Fibroblast of peridontal ligament (primary cell): ENCODE data around the gene PDXK.
"Not testable (repeated sequence)": the region's sequence is repeated elsewhere in the genome, so short reads cannot be mapped to it uniquely, and the experiment has no call there.

ENCODE experiments used
- DNase-seq: peaks from one replicate; pipeline ENCODE4 v3.0.0-alpha.2; 2010; ENCODE audit errors: extremely low read depth

Gene PDXK

DNA sequence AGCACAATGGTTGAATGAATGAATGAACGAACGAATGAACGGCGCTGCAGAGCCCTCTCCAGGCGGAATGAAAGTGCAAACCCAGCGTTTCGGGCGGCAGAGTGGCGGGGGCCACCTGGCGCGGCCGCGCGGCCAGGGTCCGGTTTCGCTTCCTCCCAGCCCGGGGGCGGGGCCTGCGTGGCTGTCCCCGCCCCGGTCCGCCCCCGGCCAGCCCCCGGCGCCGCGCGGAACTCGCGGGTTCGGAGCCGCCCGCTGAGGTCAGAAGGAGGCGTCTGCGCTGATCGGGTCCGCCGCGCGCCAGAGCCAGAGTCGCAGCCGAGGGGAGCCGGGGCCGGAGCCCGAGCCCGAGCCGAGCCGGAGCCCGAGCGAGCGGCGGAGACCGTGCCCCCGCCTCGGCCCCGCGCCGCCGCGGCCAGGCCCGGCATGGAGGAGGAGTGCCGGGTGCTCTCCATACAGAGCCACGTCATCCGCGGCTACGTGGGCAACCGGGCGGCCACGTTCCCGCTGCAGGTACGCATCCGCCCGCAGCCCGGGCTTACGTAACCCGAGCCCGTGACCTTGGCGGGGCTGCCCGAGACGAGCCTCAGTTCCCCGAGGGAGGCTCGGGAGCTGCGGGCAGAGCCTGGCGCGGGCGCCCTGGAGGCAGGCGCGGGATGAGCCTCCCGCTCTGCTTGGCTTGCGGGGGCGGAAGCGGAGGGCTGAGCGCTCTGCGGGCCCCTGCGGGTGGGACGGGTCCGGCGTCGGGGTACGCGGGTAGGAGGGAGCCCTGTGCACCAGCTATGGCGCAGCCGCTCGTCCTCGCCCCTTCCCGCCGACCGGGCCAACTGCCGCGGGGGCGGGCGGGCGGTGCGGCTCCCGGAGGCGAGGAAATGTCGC lies at the start of gene PDXK:
PDXK (plus strand) TSS at position 258 of the 876 bp plus-strand sequence; CDS start at position 424, 166 bp downstream.
- DNase-seq, result peak; percentile 67

DNA sequence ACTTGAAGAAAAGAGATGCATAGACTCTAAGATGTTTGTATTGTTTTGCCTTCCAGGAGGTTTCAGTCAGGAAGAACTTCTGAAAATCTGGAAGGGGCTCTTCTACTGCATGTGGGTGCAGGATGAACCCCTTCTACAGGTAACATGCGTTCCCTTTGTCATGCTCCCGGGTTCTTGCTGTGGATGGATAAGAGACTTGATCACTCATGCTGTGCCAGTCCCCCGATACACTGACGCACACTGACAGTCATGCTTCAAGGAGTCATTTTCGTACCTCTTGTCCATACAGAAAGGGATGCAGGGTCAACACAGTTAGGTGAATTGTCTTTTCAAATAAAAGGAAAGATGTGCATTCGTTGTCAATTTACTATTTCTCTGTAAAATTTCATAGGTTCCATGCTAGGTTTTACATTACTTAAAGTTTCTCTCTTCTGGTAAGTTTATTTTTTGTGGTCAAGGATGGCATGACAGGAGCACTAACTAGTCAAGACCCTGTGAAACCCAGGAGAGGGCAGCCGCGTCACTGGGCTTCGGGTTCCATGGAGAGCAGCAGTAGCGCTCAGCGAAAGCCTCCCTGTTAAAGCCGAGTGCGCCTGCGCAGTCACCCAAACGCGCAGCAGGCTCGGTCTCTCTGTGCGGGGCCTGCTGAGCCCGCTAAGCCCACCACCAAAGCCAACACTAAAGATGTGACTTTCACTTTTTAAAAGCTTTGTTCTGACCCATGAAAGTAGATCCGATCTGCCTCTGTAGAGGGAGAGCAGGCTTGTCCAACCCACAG lies 48.9 kb upstream of the PDXK start:
- DNase-seq, result no peak

DNA sequence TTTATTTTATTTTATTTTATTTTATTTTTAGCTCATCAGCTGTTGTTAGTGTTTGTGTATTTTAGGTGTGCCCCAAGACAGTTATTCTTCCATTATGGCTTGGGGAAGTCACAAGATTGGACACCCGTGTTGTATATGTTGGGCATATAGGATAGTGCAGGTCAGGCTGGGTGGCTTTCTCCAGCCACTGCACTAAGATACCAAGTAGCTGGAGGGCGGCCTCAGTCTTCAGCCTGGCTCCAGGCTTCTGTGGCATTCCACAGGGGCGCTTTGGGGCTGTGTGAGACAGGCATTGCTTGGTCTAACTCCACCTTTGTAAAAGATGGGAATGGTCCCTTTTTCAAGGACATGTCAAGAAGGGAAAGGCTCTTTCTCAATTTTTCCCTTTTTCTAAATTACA lies 43.1 kb upstream of the PDXK start:
- DNase-seq, result no peak

DNA sequence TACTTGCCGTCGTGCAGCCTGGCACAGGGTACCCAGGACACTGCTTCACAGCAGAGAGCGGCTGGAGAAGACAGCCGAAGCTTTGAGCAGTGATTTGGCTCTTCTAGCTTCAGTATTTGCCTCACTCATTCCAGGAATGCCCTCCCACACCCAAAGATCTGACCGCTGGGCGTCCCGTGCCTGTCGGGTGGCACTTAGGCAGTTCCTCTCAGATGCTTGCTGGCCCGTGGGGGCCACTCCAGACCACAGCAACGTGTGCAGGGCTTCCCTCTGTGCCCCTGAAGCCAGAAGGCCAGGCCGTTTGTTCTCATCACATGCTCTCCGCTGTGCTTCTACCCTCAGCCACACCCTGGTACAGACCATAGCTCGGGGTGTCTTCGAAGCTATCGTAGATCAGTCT lies 42.5 kb upstream of the PDXK start:
- no peak for DNase-seq

DNA sequence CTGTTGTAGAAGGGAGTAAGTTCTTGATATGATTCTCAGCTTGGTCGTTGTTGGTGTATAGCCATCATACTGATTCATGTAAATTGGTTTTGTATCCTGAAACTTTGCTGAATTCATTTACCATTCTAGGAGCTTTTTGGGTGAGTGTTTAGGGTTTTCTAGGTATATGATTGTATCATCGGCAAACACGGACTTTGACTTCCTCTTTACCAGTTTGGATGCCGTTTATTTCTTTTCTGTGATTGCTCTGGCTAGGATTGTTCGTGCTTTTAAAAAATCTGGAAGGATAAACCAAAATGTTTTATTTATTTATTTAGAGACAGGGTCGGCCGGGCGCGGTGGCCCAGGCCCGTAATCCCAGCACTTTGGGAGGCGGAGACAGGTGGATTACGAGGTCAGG lies 39.0 kb upstream of the PDXK start:
- DNase-seq, result no peak

DNA sequence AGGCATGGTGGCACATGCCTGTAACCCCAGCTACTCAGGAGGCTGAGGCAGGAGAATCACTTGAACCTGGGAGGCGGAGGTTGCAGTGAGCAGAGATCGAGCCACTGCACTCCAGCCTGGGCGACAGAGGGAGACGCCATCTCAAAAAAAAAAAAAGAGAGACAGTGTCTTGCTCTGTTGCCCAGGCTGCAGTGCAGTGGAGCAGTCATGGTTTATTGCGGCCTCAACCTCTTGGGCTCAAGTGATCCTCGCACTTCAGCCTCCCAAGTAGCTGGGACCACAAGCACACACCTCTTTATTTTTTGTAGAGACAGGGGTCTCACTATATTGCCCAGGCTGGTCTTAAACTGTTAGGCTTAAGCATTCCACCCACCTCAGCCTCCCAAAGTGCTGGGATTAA lies 38.5 kb upstream of the PDXK start:
- not testable (repeated sequence) for DNase-seq

DNA sequence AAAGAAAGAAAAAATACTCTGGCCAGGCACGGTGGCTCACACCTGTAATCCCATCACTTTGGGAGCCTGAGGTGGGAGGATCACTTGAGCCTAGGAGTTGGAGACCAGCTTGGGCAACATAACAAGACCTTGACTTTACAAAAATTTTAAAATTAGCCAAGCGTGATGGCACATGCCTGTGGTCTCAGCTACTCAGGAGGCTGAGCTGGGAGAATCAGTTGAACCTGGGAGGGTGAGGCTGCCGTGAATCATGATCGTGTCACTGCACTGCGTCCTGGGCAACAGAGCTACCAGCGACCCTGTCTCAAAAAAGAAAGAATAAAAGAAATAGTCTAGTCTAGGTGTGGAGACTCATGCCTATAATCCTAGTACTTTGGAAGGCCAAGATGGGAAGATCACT lies 37.3 kb upstream of the PDXK start:
- no peak for DNase-seq

DNA sequence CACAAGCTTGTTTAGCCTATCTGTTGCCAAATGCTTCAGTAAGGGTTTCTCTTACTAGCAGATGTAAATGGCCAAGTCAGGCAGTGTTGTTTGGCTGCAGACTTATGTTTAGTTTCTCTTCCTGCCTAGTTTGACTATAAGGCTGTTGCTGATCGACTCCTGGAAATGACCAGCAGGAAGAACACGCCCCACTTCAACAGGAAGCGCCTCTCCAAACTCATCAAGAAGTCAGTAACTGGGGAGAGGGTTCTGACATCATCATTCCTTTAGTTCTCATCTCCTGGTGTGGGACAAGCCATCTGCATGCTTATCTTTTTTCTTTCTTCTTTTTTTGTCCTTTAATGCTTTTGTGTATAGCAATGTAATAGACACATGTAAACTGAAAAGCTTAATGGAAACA lies 34.5 kb upstream of the PDXK start:
- no peak for DNase-seq

DNA sequence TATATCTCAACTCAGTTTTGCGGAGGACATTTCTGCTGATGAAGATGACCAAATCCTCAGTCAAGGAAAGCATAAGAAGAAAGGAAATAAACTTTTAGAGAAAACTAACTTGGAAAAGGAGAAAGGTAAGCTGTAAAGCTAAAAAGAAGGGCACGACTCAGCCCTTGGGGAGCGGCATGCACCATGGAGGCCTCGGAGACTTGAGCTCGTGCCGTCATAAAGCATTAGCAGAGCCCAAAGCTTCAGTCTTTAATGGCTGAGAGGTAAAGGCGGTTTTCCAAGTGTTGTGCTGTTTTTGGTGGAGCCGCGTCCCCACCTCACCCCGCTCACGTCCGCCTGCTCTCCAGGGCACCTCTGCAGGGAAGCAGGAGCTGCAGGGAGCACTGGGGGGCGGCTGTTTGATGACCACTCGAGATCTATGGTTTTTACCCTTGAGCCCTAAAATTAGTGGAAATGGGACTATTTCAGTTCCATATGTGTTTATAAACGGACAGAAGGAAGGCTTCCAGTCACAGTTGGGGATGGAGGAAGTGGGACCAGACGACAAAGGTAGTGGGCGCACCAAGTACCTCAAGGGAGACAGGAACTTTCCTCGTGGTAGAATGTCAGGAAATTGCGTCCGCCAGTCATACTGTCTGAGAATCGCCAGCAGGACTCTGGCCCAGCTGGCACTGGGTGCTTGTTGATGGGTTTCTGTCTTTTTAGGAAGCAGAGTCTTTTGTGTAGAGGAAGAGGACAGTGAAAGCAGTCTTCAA lies 31.9 kb upstream of the PDXK start:
- no peak for DNase-seq

DNA sequence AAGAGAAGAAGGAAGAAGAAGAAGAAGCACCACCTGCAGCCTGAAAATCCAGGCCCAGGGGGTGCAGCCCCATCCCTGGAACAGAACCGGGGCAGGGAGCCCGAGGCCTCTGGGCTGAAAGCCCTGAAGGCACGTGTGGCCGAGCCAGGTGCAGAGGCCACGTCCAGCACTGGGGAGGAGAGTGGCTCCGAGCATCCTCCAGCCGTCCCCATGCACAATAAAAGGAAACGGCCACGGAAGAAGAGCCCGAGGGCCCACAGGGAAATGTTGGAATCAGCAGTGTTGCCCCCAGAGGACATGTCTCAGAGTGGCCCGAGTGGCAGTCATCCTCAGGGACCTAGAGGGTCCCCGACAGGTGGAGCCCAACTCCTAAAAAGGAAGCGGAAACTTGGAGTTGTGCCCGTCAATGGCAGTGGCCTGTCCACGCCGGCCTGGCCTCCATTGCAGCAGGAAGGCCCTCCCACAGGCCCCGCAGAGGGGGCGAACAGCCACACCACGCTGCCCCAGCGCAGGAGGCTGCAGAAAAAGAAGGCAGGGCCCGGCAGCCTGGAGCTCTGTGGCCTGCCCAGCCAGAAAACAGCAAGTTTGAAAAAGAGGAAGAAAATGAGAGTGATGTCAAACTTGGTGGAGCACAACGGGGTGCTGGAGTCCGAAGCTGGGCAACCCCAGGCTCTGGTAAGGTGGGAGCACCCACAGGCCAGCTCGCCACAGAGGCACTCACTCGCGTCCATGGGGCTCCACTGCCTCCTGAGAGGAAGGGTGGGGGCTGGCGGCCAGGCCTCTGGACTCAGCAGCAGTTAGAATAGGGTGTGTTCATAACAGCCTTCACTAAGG lies 31.1 kb upstream of the PDXK start:
- DNase-seq, result no peak

DNA sequence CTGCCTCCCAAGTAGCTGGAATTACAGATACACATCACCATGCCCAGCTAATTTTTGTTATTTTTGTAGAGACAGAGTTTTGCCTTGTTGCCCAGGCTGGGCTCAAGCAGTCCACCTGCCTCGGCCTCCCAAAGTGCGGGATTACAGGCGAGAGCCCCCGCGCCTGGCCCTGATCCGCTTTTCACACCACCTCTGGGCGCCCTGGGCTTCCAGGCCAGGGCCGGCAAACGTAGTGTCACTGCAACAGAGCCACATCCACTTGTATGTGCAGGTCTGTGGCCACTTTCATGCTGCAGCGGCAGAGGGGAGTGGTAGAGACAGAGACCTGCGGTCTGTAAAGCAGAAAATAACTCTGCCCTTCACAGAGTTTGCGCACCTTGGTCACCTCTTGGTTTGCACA lies 30.0 kb upstream of the PDXK start:
- DNase-seq, result no peak

DNA sequence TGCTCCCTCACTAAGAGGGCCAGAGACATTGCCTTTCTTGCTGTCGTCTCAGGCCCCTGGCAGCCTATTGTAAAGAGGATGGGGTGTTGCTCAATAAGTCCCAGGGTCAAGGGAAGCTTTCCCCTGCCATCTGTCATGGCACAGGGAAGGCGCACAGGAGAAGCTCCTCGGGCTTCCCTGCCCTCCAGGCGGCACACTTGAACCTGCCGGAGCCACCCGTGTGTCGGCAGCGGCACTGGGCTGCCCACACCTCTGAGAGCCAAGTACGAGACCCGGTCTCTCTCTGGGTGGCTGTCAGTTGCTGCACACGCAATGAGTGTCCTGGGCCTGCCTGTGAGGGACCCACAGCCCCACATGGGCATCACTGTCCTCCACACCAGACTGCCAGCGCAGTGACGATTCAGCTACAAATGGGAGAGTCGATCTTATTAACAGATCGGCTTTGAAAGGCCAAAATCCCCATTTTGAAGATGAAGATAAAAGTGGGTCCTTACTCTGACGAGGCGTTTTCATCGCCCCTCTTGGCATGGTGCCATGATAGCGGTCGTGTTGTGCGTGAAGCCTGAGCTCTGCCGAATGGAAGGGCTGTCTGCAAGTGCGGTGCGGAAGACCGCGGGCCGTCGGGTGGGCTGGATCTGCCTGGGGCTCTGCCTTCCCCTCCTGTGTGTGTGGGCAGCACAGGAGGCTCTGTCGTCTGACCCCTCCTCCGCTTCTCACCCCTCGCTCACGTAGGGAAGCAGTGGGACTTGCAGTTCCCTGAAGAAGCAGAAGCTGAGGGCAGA lies 29.2 kb upstream of the PDXK start:
- no peak for DNase-seq

DNA sequence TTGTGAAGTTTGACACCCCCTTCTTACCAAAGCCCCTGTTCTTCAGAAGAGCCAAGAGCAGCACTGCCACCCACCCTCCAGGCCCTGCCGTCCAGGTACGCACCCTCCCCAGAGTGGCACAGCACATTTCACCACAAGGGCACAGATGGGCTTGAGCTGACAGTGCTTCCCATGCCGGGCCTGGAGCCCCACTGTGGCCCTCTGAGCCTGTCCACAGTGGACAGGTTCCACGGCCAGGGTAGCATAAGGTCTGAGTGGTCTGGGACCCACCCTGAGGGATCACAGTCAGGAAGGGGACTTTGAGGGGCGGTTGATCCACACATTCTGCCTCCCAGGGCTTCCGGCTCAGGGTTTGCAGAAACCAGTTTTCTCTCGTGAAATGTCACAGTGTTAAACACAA lies 28.6 kb upstream of the PDXK start:
- DNase-seq, result no peak

DNA sequence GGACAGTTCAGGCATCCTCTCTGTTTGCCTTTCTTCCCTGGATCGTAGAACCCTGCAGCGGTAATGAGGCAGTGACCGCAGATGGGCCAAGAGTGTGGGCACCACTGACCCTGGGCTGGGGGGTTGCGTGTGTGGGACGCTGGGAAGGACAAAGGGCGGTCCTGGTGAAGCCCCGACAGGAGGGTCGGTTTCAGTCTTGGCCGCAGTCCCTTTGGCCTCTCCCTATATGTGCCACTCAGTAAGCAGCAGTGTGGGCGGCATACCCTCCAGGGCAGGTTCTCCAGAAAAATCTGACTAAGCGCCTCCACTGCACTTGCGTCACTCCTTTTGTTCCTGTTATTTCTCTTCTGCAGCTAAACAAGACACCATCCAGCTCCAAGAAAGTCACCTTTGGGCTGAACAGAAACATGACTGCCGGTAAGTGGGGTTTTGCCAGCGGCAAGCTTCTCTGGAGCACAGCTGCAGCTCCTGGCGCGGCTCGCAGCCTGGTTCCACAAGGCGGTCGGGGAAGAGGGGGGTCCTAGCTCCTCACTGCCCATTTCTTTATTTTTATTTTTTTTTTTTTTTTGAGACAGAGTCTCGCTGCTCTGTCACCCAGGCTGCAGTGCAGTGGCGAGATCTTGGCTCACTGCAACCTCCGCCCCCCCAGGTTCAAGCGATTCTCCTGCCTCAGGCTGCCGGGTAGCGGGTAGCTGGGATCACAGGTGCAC lies 27.7 kb upstream of the PDXK start:
- no peak for DNase-seq

DNA sequence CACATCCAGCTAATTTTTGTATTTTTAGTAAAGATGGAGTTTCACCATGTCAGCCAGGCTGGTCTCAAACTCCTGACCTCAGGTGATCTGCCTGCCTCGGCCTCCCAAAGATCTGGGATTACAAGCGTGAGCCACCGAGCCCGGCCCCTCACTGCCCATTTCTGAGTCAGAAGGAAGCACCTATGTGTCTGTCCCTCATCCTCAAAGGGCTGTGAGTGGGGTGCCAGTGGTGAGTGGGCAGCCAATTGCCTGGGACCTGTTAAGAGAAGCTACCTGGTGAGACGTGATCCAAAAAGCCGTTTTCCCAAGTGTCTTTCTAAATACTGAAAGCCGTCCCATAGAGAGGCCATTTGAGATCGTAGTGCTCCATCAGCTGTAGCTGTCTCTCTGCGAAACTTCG lies 27.1 kb upstream of the PDXK start:
- no peak for DNase-seq

DNA sequence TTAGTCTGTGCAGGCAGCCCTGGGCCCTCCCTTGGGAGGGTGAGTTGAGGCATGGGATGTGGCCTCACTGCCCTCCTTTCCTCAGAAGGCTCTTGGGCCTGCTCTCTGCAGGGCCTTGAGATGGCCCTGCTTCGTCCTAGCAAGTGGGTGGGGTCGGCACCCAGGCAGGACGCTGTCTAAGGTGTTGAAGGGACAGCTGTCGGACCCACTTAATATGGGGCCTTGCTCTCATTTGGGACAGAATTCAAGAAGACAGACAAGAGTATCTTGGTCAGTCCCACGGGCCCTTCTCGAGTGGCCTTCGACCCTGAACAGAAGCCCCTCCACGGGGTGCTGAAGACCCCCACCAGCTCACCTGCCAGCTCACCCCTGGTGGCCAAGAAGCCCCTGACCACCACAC lies 26.0 kb upstream of the PDXK start:
- DNase-seq, result no peak

DNA sequence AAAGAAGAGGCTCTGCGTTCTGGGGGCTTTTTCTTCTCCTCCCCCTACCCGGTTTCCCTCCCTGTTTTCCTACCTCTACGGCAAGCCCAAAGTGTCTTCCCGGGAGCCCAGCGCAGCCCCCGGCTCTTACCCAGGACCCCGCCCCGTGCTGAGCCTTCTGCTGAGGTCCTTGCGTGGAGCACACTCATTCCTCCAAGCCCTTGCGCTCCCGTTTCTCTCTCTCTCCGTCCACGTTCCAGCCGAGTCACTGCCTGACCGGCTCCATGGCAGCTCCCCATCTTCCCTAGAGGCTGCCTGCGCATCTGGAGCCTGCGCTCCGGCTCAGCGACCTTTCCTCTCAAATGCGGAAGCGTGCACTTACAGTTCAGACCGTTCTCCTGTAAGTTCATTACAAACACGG lies 24.9 kb upstream of the PDXK start:
- DNase-seq, result no peak

DNA sequence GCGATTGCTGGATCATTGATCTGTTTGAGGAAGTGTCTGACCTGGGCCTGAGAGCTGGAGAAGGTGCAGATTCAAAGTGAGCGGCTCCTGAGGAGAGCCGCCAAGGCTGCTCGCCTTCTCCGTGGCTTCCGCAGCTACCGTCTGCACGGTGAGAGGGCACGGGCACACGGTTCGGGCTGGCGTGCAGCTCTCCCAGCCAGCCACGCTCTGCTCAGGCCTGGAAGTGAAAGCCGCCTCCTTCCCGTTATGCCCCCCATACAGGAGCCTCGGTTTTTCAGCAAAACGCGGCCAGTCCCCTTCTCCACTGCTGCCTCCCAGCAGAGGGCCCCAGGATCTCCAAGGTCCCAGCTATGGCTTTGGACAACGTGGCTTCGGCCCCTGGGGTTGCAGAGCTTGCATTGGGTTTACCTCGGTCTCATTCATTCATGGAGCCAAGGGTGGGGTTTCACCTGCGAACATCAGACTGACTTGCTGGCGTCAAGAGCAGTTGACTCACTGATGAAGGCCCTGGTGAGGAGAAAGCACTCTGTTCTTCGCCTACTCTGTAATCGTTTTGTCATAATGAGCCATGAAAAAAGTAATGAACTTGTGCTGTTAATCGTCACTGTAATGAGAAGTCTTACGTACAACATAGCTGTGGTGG lies 24.4 kb upstream of the PDXK start:
- no peak for DNase-seq

DNA sequence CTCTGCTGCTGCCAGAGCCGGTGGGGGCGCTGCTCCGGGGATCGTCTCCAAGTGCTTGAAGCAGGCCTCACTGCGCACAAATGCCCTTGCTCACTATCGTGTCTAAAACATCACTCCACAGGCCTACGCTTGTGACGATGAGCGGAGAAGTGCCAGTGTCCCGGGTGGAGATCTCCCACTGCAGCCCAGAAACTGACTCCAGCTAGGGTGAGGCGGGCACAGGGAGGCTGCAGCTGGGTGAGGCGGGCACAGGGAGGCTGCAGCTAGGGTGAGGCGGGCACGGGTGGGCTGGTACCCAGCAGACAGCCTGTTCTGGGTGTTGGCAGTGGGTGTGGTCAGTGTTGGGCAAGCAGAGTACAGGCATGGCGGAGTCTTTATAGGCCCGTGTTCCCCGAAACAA lies 22.7 kb upstream of the PDXK start:
- DNase-seq, result no peak
